HS-5 (cell line): Measurements from ENCODE around the gene BTG1.
"Not testable (repeated sequence)": the region's sequence is repeated elsewhere in the genome, so short reads cannot be mapped to it uniquely, and the experiment has no call there.

Experiments used
- DNase-seq: peaks from one replicate; pipeline ENCODE4 v3.0.0-alpha.2; 2012; ENCODE audit warnings: low read depth

BTG1 gene

GRCh38 chr12:92149563-92149962, 3.9 kb upstream of the BTG1 start:
- DNase-seq: no peak

- no peak for DNase-seq
Measured at GRCh38 chr12:92147491-92147890, 1.8 kb upstream of the BTG1 start.

GRCh38 chr12:92146497-92147224, 1.0 kb upstream of the BTG1 start:
- DNase-seq: no peak

- DNase-seq: no peak
Measured at GRCh38 chr12:92145481-92145730, 240 bp downstream of the BTG1 start.

GRCh38 chr12:92144631-92145480, 790 bp downstream of the BTG1 start:
- no peak for DNase-seq

- peak; percentile 86 for DNase-seq
Measured at GRCh38 chr12:92143686-92144630, 1.7 kb downstream of the BTG1 start.

GRCh38 chr12:92143258-92143657, 2.4 kb downstream of the BTG1 start:
- no peak for DNase-seq

GRCh38 chr12:92142251-92142926, 3.3 kb downstream of the BTG1 start:
- DNase-seq: no peak

- no peak for DNase-seq
Measured at GRCh38 chr12:92141591-92142121, 4.0 kb downstream of the BTG1 start.

GRCh38 chr12:92140896-92141536, 4.6 kb downstream of the BTG1 start:
- DNase-seq: no peak

GRCh38 chr12:92140156-92140555, 5.5 kb downstream of the BTG1 start:
- no peak for DNase-seq

GRCh38 chr12:92139634-92140150, 6.0 kb downstream of the BTG1 start:
- DNase-seq: no peak

GRCh38 chr12:92138626-92139025, 7.0 kb downstream of the BTG1 start:
- DNase-seq: no peak

- DNase-seq: no peak
Measured at GRCh38 chr12:92138144-92138543, 7.5 kb downstream of the BTG1 start.

GRCh38 chr12:92136965-92137721, 8.5 kb downstream of the BTG1 start:
- peak; percentile 88 for DNase-seq

GRCh38 chr12:92136026-92136730, 9.5 kb downstream of the BTG1 start:
- no peak for DNase-seq

GRCh38 chr12:92135541-92135940, 10.1 kb downstream of the BTG1 start:
- DNase-seq: not testable (repeated sequence)

GRCh38 chr12:92134638-92135274, 10.9 kb downstream of the BTG1 start:
- DNase-seq: peak; percentile 83
